ENCODE data around the gene RNU4-1. TPM values are rescaled to one million over a fixed set of nuclear protein-coding genes. Genes with fewer than 3 reads are reported as not detected.
"Not testable (repeated sequence)": the region's sequence is repeated elsewhere in the genome, so short reads cannot be mapped to it uniquely, and the experiment has no call there.

RNU4-1 gene
- not detected for polyA plus RNA-seq (2013, experiment 1 of 2)
- polyA plus RNA-seq (2013, experiment 2 of 2): not detected

- peak within 1 kb of the TSS; percentile 94 for H3K27ac ChIP-seq (ENCODE audit: low read depth, low read length)
- no peak within 1 kb of the TSS for H4K5ac ChIP-seq (ENCODE audit: low read length)
- peak within 1 kb of the TSS; percentile 92 for H3K4ac ChIP-seq (ENCODE audit: low read depth, low read length)
- no peaks in the 10 kb centered on the region for H3K36me3 ChIP-seq (ENCODE audit: control insufficient read depth, insufficient read depth, low read length)
- peak within 1 kb of the TSS; percentile 97 for H2BK5ac ChIP-seq (ENCODE audit: low read length)
- H3K4me2 ChIP-seq (ENCODE audit: low read length): peak within 1 kb of the TSS; percentile 56
- peak; percentile 99 for DNase-seq
- no peaks in the 10 kb centered on the region for H3K79me1 ChIP-seq (ENCODE audit: low read length)
- H3K4me1 ChIP-seq (ENCODE audit: control insufficient read depth, low read depth, low read length): no peaks in the 10 kb centered on the region
- peak within 1 kb of the TSS; percentile 96 for H3K56ac ChIP-seq (ENCODE audit: low read length)
- H3K18ac ChIP-seq (ENCODE audit: low read length): peak within 1 kb of the TSS; percentile 60
- H3K9ac ChIP-seq (ENCODE audit: low read length): peak within 1 kb of the TSS; percentile 80
- no peaks in the 10 kb centered on the region for H3K27me3 ChIP-seq (ENCODE audit: insufficient read depth, low read length, poor library complexity)
- H3K79me2 ChIP-seq (ENCODE audit: control insufficient read depth, insufficient read depth, low read length): no peaks in the 10 kb centered on the region
- no peak within 1 kb of the TSS for H4K8ac ChIP-seq (ENCODE audit: low read depth, low read length)
- no peak within 1 kb of the TSS for H3K23ac ChIP-seq (ENCODE audit: low read length)
- H2BK15ac ChIP-seq (replicated peaks; ENCODE audit: low read depth): no peak within 1 kb of the TSS
- WGBS (ENCODE audit: extremely low coverage, insufficient coverage, low lambda C conversion rate): no CpG with 5 or more reads among the region's 29 CpGs
- H3K4me3 ChIP-seq (ENCODE audit: low read length): no peak within 1 kb of the TSS
- H2AK5ac ChIP-seq (ENCODE audit: low read length): no peak within 1 kb of the TSS
- no peak within 1 kb of the TSS for H2BK120ac ChIP-seq (ENCODE audit: low read depth, low read length)
Measured at GRCh38 chr12:120292661-120293531, at the start of gene RNU4-1. TSS of gene RNU4-1 (minus strand) at chr12:120293237.

- no peak overlapping the region for H4K8ac ChIP-seq (ENCODE audit: low read depth, low read length)
- DNase-seq: no peak
- H2BK5ac ChIP-seq (ENCODE audit: low read length): no peak overlapping the region
- no peak overlapping the region for H3K27ac ChIP-seq (ENCODE audit: low read depth, low read length)
- H3K56ac ChIP-seq (ENCODE audit: low read length): no peak overlapping the region
- no peak overlapping the region for H2BK15ac ChIP-seq (replicated peaks; ENCODE audit: low read depth)
- H3K9ac ChIP-seq (ENCODE audit: low read length): no peak overlapping the region
- no peaks in the 10 kb centered on the region for H3K4me1 ChIP-seq (ENCODE audit: control insufficient read depth, low read depth, low read length)
- H3K18ac ChIP-seq (ENCODE audit: low read length): no peak overlapping the region
- H3K23ac ChIP-seq (ENCODE audit: low read length): no peak overlapping the region
- H4K5ac ChIP-seq (ENCODE audit: low read length): no peak overlapping the region
- no peak overlapping the region for H3K4me3 ChIP-seq (ENCODE audit: low read length)
- H2AK5ac ChIP-seq (ENCODE audit: low read length): no peak overlapping the region
- no peaks in the 10 kb centered on the region for H3K79me2 ChIP-seq (ENCODE audit: control insufficient read depth, insufficient read depth, low read length)
- no peak overlapping the region for H3K4me2 ChIP-seq (ENCODE audit: low read length)
- no peak overlapping the region for H3K4ac ChIP-seq (ENCODE audit: low read depth, low read length)
- H3K27me3 ChIP-seq (ENCODE audit: insufficient read depth, low read length, poor library complexity): no peaks in the 10 kb centered on the region
- H3K36me3 ChIP-seq (ENCODE audit: control insufficient read depth, insufficient read depth, low read length): peaks cover 3% of the 10 kb centered on the region
- no peaks in the 10 kb centered on the region for H3K79me1 ChIP-seq (ENCODE audit: low read length)
- WGBS (ENCODE audit: extremely low coverage, insufficient coverage, low lambda C conversion rate): no CpG with 5 or more reads among the region's 30 CpGs
- H2BK120ac ChIP-seq (ENCODE audit: low read depth, low read length): no peak overlapping the region
Measured at GRCh38 chr12:120342175-120343038, 49.4 kb upstream of the RNU4-1 start.

GRCh38 chr12:120339256-120339655 is 46.2 kb upstream of the RNU4-1 start:
- no peak for DNase-seq

GRCh38 chr12:120337730-120338129 is 44.7 kb upstream of the RNU4-1 start:
- Histone ChIP-seq H3K18ac (ENCODE audit: low read length) (no peak overlapping the region), H3K4me2 (ENCODE audit: low read length) (no peak overlapping the region), H2BK5ac (ENCODE audit: low read length) (no peak overlapping the region), H3K4ac (ENCODE audit: low read depth, low read length) (no peak overlapping the region), H3K27ac (ENCODE audit: low read depth, low read length) (no peak overlapping the region), H2BK120ac (ENCODE audit: low read depth, low read length) (no peak overlapping the region), H4K8ac (ENCODE audit: low read depth, low read length) (no peak overlapping the region), H3K56ac (ENCODE audit: low read length) (no peak overlapping the region), H2AK5ac (ENCODE audit: low read length) (no peak overlapping the region), H3K23ac (ENCODE audit: low read length) (no peak overlapping the region), H3K27me3 (ENCODE audit: insufficient read depth, low read length, poor library complexity) (no peaks in the 10 kb centered on the region), H3K9ac (ENCODE audit: low read length) (no peak overlapping the region), H3K79me1 (ENCODE audit: low read length) (no peaks in the 10 kb centered on the region), H3K4me3 (ENCODE audit: low read length) (no peak overlapping the region), H3K79me2 (ENCODE audit: control insufficient read depth, insufficient read depth, low read length) (no peaks in the 10 kb centered on the region), H2BK15ac (replicated peaks; ENCODE audit: low read depth) (no peak overlapping the region), H3K4me1 (ENCODE audit: control insufficient read depth, low read depth, low read length) (no peaks in the 10 kb centered on the region), H3K36me3 (ENCODE audit: control insufficient read depth, insufficient read depth, low read length) (no peaks in the 10 kb centered on the region), H4K5ac (ENCODE audit: low read length) (no peak overlapping the region)
- no CpG with 5 or more reads among the region's 2 CpGs for WGBS (ENCODE audit: extremely low coverage, insufficient coverage, low lambda C conversion rate)
- peak; percentile 22 for DNase-seq

More at GRCh38 chr12:120339256-120339655, 46.2 kb upstream of the RNU4-1 start:
- no CpG with 5 or more reads among the region's 4 CpGs for WGBS (ENCODE audit: extremely low coverage, insufficient coverage, low lambda C conversion rate)
- Histone ChIP-seq H3K27ac (ENCODE audit: low read depth, low read length) (no peak overlapping the region), H3K36me3 (ENCODE audit: control insufficient read depth, insufficient read depth, low read length) (peaks cover 2% of the 10 kb centered on the region), H3K27me3 (ENCODE audit: insufficient read depth, low read length, poor library complexity) (no peaks in the 10 kb centered on the region), H3K4me3 (ENCODE audit: low read length) (no peak overlapping the region), H2AK5ac (ENCODE audit: low read length) (no peak overlapping the region), H4K5ac (ENCODE audit: low read length) (no peak overlapping the region), H3K18ac (ENCODE audit: low read length) (no peak overlapping the region), H3K56ac (ENCODE audit: low read length) (no peak overlapping the region), H3K4me2 (ENCODE audit: low read length) (no peak overlapping the region), H4K8ac (ENCODE audit: low read depth, low read length) (no peak overlapping the region), H3K79me1 (ENCODE audit: low read length) (no peaks in the 10 kb centered on the region), H2BK120ac (ENCODE audit: low read depth, low read length) (no peak overlapping the region), H2BK5ac (ENCODE audit: low read length) (no peak overlapping the region), H3K23ac (ENCODE audit: low read length) (no peak overlapping the region), H3K4ac (ENCODE audit: low read depth, low read length) (no peak overlapping the region), H3K79me2 (ENCODE audit: control insufficient read depth, insufficient read depth, low read length) (no peaks in the 10 kb centered on the region), H2BK15ac (replicated peaks; ENCODE audit: low read depth) (no peak overlapping the region), H3K9ac (ENCODE audit: low read length) (no peak overlapping the region), H3K4me1 (ENCODE audit: control insufficient read depth, low read depth, low read length) (no peaks in the 10 kb centered on the region)

- not testable (repeated sequence) for H3K4me2 ChIP-seq (ENCODE audit: low read length); H3K23ac ChIP-seq (ENCODE audit: low read length); H2AK5ac ChIP-seq (ENCODE audit: low read length); H4K5ac ChIP-seq (ENCODE audit: low read length); H3K4ac ChIP-seq (ENCODE audit: low read depth, low read length); DNase-seq; H2BK5ac ChIP-seq (ENCODE audit: low read length); H3K9ac ChIP-seq (ENCODE audit: low read length); H3K56ac ChIP-seq (ENCODE audit: low read length); H3K27me3 ChIP-seq (ENCODE audit: insufficient read depth, low read length, poor library complexity); H2BK120ac ChIP-seq (ENCODE audit: low read depth, low read length); H3K36me3 ChIP-seq (ENCODE audit: control insufficient read depth, insufficient read depth, low read length); H3K4me3 ChIP-seq (ENCODE audit: low read length); H4K8ac ChIP-seq (ENCODE audit: low read depth, low read length); H3K79me2 ChIP-seq (ENCODE audit: control insufficient read depth, insufficient read depth, low read length); H3K4me1 ChIP-seq (ENCODE audit: control insufficient read depth, low read depth, low read length); H3K27ac ChIP-seq (ENCODE audit: low read depth, low read length); H2BK15ac ChIP-seq (replicated peaks; ENCODE audit: low read depth); H3K18ac ChIP-seq (ENCODE audit: low read length); H3K79me1 ChIP-seq (ENCODE audit: low read length)
- WGBS (ENCODE audit: extremely low coverage, insufficient coverage, low lambda C conversion rate): no CpG with 5 or more reads among the region's 2 CpGs
Measured at GRCh38 chr12:120336392-120336791, 43.4 kb upstream of the RNU4-1 start.

Measured in mesendoderm (in vitro differentiated cells).